Measurements from ENCODE around the gene POLR3K.
"Not testable (repeated sequence)": the region's sequence is repeated elsewhere in the genome, so short reads cannot be mapped to it uniquely, and the experiment has no call there.

Gene POLR3K

DNA sequence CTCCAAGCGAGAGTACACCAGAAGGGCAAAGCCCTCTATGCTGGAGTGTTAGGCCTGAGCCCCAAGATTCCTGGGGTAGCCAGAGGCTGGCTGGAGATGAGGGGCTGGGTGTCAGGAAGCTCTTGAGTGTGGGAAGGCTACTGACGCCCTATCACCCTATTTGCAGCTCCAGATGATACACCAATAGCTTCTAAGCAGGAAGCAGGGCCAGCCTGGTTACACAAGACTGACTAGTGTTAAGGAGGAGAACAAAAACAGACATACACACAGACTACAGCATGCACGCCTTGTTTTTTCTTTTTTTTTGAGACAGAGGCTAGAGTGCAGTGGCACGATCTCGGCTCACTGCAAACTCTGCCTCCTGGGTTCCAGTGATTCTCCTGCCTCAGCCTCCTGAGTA is 15.9 kb downstream of the POLR3K start:
- no peak for DNase-seq (ENCODE audit: insufficient read length)
- FAIRE-seq = no peak
- no peak for TF ChIP-seq TAF1 (IDR thresholded peaks at IDR 0.05; ENCODE audit: borderline replicate concordance, low read depth, low read length)
- no peak for TF ChIP-seq POLR2A (IDR thresholded peaks at IDR 0.05; ENCODE audit: low read depth, low read length)
- no peak for TF ChIP-seq POLR2AphosphoS5 (IDR thresholded peaks at IDR 0.05; ENCODE audit: low read depth, low read length)

DNA sequence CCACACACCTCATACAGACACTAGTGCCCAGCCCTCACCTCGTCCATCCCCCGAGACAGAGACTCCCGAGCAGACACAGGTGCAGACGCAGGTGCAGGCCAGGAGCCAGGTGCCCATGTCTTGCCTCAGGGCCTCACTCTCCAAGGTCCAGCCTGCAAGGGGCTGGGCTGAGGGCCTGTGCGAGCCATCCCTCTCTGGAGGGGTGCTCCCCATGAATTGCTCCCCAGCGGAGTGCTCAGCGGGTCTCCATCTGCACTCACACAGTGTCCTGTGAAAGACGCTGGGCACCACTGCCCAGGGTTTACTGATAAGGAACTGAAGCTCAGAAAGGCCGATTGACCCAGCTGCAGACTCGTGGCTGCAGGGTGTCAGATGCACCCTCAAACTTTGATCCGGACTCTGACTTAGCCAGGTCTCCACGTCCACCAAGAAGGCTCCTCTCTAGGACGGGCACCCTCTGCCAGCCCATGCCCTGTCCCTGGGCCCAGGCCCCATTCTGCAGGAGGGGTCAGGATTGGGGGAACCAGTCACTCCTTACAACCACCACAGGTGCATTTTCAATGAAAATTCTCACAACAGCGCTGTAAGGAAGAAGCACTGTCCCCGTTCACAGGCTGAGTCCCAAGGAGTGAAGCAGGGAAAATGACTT is 16.9 kb downstream of the POLR3K start:
- no peak for FAIRE-seq
- no peak for DNase-seq (ENCODE audit: insufficient read length)
- TF ChIP-seq POLR2AphosphoS5 (IDR thresholded peaks at IDR 0.05; ENCODE audit: low read depth, low read length) = no peak
- TF ChIP-seq POLR2A (IDR thresholded peaks at IDR 0.05; ENCODE audit: low read depth, low read length) = no peak
- TF ChIP-seq TAF1 (IDR thresholded peaks at IDR 0.05; ENCODE audit: borderline replicate concordance, low read depth, low read length) = no peak

DNA sequence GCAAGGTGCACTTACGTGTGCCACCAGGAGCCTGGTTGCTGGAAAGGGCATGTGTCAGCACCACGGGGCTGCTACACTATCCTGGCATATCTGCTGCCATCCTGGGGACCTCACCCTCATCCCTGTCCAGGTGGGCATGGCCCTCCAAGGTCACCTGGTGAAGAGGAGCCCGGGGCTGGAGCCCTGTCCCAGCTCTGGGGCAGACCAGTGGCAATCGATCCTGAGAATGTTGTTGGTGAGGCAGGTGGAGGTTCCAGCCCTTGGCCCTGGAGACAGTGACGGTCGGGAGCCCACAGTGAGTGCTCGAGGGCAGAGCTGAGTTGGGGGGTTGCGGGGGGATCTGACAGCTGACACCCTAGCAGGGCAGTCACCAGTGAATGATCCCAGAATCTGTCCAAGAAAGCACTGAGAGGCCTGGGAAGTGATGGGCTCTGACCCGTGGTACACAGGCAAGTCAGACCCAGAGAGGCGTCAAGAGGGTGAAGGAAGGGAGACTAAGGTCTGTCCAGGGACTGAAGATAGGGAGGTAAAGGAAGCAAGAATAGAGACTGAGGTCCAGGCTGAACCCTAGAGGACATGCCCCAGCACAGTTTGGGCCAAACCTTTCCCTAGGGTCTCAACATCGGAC is 17.6 kb downstream of the POLR3K start:
- TF ChIP-seq POLR2AphosphoS5 (IDR thresholded peaks at IDR 0.05; ENCODE audit: low read depth, low read length) (no peak), POLR2A (IDR thresholded peaks at IDR 0.05; ENCODE audit: low read depth, low read length) (peak; percentile 16; the same call in 1 of the 2 replicates), TAF1 (IDR thresholded peaks at IDR 0.05; ENCODE audit: borderline replicate concordance, low read depth, low read length) (no peak)
- FAIRE-seq (no peak), DNase-seq (ENCODE audit: insufficient read length) (no peak)

DNA sequence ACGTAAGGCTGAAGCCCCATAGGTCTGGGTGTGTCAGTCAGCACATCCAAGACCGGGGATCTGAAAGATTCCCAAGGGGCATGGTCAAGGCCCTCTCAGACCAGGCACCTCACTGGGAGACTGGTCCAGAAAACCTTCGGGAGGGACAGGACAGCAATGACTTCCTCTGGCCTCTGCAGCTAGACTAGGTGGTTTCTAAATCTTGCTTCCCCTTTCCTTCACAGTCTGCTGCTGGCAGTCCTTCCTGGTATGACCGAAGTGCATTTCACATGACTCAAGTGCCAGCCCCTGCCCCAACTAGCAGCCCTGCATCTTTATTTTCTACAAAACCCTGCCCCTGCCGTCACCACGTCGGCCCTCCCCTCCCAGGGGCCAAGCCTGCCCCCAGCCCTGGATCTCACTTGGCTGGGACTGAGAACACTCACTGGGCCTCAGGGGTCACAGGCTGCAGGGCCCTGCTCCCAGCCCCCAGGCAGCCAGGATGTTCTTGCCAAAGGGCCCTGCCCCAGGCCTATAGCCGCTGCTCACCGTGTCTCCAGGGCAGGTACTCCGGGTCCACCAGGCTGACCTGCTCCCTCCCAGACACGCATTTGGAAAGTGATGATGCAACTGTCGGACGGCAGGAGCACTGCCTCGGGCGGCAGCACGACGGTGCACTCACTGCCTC is 18.3 kb downstream of the POLR3K start:
- FAIRE-seq (peak; percentile 73), DNase-seq (ENCODE audit: insufficient read length) (no peak)
- TF ChIP-seq POLR2AphosphoS5 (IDR thresholded peaks at IDR 0.05; ENCODE audit: low read depth, low read length) (no peak; the same call in 1 of the 2 replicates), TAF1 (IDR thresholded peaks at IDR 0.05; ENCODE audit: borderline replicate concordance, low read depth, low read length) (no peak)

DNA sequence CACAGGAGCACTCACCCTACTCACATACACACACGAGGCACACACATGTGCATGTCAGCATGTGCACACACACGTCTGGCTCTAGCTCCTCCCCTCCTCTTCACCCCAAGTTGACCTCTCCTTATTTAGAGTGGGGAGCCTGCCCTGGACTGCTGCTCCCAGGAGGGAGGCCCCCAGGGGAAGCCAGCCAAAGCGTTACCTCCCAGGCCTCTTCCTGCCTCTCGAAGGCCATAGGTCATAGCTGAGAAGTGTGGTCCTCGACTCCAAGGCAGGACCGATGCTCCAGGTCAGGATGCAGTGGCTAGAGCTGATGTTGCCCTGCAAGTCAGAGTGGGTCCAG is 18.8 kb downstream of the POLR3K start:
- TF ChIP-seq POLR2A (IDR thresholded peaks at IDR 0.05; ENCODE audit: low read depth, low read length) = no peak
- TF ChIP-seq TAF1 (IDR thresholded peaks at IDR 0.05; ENCODE audit: borderline replicate concordance, low read depth, low read length) = no peak
- TF ChIP-seq POLR2AphosphoS5 (IDR thresholded peaks at IDR 0.05; ENCODE audit: low read depth, low read length) = no peak; the same call in 1 of the 2 replicates
- FAIRE-seq (no peak), DNase-seq (ENCODE audit: insufficient read length) (no peak)

DNA sequence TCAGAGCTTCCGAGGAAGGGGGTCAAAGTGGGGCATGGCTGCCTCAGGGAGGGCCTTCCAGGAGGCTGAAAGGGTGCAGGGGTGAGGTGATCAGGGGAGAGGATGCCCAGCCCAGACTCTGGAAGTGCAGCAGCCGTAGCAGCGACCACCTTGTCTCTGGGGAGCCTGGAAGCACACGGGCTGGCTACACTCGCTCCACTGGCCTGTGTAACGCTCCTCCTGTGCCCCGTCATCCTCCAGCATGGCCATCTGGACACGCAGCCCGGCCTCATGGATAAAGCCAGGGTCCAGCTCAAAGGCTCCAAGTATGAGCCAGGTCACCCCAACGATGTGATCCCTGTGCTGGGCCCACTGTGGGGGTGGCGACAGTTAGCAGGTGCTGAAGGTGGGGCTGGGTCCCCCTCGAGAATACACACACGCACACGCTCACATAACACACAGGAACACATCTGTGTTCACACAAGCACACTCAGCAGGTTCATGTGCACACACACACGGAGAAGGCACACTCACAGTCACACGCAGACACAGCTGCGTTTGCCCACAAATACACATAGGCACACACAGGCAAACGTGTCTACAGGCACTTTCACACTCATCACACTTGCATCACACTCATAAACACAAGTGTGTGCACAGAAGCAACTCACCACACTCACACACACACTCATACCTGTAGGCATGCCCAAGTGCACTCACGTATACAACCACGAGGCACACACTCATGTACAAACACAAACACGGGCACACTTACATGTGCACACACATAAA is 19.3 kb downstream of the POLR3K start:
- FAIRE-seq (no peak), DNase-seq (ENCODE audit: insufficient read length) (no peak)
- no peak; the same call in 1 of the 2 replicates for TF ChIP-seq POLR2A (IDR thresholded peaks at IDR 0.05; ENCODE audit: low read depth, low read length)
- no peak; the same call in 1 of the 2 replicates for TF ChIP-seq POLR2AphosphoS5 (IDR thresholded peaks at IDR 0.05; ENCODE audit: low read depth, low read length)
- no peak for TF ChIP-seq TAF1 (IDR thresholded peaks at IDR 0.05; ENCODE audit: borderline replicate concordance, low read depth, low read length)

DNA sequence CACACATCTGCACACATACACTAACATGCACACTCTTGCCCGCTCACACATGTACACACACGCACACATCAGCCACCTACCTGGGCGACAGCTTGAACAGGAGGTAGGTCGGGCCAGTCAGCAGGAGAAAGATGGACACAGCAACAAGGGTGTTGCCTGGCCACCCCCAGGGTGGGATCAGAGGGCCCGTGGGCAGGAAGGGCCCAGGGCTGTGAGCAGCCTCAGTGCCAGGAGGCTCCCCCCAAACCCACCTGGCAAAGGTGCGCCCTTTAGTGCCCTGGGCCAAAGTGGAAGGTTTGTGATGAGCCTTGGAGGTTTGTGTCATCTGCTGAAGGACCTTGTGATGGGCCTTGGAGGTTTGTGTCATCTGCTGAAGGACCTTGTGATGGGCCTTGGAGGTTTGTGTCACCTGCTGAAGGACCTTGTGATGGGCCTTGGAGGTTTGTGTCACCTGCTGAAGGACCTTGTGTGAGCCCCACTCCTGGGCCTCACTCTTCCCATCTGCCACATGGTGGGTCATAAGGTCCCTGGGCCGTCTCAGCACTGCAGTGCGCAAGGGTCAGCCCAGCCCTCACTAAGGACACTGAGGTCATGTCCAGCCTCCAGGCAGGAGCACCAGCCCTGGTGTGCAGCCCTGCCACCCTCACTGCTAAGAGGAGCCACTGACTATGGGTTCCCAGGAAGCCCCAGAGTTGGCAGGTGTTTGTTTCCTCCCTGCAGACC is 20.1 kb downstream of the POLR3K start:
- DNase-seq (ENCODE audit: insufficient read length); FAIRE-seq: not testable (repeated sequence)

DNA sequence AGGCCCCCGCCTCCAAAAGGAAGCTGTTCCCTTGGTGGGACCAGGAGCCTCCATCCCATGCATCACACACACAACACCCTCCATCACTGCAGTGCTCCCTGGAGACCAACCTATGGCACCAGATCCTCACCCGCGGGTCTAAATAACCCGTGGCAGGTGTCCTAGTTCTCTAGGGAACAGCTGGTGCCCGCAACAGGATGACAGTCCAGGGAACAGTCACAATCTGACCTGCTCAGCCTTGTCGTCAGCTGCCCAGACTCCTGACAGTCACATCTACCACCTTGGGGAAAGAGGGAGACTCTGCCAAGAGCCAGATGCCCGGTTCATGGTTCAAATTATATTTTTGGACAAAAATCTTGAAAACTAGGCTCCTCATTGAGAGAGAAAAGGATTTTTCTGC is 22.8 kb downstream of the POLR3K start:
- not testable (repeated sequence) for DNase-seq (ENCODE audit: insufficient read length); FAIRE-seq

DNA sequence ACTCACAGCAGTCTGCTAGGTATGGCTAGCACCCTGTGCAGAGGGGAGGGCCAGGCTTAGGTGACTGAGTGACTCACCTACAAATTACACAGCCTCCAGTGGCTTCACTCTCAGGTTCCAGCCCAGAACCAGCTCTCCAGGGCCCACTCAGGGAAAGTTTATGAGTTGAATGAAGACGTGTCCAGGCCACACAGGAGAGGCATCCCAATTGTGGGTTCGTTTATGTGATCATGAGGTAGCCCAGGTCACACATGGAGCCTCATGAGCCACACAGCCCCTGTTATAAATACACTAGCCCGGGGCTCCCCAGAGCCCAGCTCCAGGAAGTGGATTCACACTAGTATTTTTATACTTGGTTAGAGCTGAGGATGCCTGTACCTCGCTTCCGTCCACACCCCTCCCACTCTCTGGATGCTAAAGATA is 27.5 kb downstream of the POLR3K start:
- not testable (repeated sequence) for DNase-seq (ENCODE audit: insufficient read length); FAIRE-seq

DNA sequence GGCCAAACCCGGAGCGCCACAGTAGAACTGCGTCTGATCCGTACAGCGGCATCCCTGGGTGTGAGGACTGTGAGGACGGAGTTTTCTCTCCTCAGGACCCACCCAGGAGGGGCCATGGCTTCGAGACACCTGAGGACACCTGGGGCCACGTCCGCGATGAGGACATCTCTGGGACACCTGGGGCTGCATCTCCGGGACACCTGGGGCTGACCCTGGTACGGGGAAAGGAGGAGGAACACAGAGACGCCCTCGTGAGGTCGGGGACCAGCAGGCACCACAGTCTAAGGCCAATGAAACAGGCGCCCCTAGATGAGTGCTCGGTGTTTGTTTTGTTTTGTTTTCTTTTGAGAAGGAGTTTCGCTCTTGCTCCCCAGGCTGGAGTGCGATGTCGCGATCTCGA is 29.3 kb downstream of the POLR3K start:
- not testable (repeated sequence) for DNase-seq (ENCODE audit: insufficient read length); FAIRE-seq

DNA sequence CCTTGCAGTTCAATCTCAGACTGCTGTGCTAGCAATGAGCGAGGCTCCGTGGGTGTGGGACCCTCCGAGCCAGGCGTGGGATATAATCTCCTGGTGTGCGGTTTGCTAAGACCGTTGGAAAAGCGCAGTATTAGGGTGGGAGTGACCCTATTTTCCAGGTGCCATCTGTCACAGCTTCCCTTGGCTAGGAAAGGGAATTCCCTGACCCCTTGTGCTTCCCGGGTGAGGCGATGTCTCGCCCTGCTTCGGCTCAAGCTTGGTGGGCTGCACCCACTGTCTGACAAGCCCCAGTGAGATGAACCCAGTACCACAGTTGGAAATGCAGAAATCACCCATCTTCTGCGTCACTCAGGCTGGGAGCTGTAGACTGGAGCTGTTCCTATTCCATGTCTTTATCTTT is 32.5 kb downstream of the POLR3K start:
- not testable (repeated sequence) for DNase-seq (ENCODE audit: insufficient read length); FAIRE-seq

DNA sequence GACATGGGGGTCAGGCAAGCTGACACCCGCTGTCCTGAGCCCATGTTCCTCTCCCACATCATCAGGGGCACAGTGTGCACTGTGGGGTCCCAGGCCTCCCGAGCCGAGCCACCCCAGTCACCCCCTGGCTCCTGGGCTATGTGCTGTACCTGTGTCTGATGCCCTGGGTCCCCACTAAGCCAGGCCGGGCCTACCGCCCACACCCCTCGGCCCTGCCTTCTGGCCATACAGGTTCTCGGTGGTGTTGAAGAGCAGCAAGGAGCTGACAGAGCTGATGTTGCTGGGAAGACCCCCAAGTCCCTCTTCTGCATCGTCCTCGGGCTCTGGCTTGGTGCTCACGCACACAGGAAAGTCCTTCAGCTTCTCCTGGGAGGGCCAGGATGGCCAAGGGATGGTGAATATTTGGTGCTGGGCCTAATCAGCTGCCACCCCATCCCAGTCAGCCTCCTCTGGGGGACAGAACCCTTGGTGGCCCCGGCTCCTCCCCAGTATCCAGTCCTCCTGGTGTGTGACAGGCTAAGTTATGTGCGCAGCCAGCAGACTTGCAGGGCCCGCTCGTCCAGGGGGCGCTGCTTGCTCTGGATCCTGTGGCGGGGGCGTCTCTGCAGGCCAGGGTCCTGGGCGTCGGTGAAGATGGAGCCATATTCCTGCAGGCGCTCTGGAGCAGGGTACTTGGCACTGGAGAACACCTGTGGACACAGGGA is 36.2 kb downstream of the POLR3K start:
- FAIRE-seq = not testable (repeated sequence)

DNA sequence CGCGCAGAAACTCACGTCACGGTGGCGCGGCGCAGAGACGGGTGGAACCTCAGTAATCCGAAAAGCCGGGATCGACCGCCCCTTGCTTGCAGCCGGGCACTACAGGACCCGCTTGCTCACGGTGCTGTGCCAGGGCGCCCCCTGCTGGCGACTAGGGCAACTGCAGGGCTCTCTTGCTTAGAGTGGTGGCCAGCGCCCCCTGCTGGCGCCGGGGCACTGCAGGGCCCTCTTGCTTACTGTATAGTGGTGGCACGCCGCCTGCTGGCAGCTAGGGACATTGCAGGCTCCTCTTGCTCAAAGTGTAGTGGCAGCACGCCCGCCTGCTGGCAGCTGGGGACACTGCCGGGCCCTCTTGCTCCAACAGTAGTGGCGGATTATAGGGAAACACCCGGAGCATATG is 42.6 kb downstream of the POLR3K start:
- FAIRE-seq; DNase-seq (ENCODE audit: insufficient read length): not testable (repeated sequence)

More for the DNA sequence above, 36.2 kb downstream of the POLR3K start:
- DNase-seq (ENCODE audit: insufficient read length) = not testable (repeated sequence)

Data from GM12892 (cell line).